ENCODE measurements around the gene RPS18. TPM values are rescaled to one million over a fixed set of nuclear protein-coding genes. Genes with fewer than 3 reads are reported as not detected.

Gene RPS18
- polyA plus RNA-seq, 1 of the 3 experiments (the other 2 are of a cell fraction), result 12,112 TPM

- H3F3A ChIP-seq (replicated peaks; ENCODE audit: insufficient read depth), result peaks cover 6% of the 10 kb centered on the region
- no peaks in the 10 kb centered on the region for H3K9me3 ChIP-seq
- TF ChIP-seq TCF12 (IDR thresholded peaks at IDR 0.05) (no peak), USF2 (IDR thresholded peaks at IDR 0.05; ENCODE audit: borderline replicate concordance, low read depth, low read length) (no peak), MAX (IDR thresholded peaks at IDR 0.05; ENCODE audit: low read depth) (no peak), MEF2A (IDR thresholded peaks at IDR 0.05; ENCODE audit: borderline replicate concordance, low read depth) (no peak)
- peaks cover 28 to 53% of the 10 kb centered on the region in 2 experiments for H3K36me3 ChIP-seq (replicated peaks in 1 of 2; ENCODE audit: control insufficient read depth in 1 of 2, insufficient read depth in 2 of 2, low read length in 1 of 2)
- H3K9ac ChIP-seq, result no peak overlapping the region
- no peaks in the 10 kb centered on the region for H3K9me2 ChIP-seq
- H3K4me2 ChIP-seq, result peak overlapping the region; percentile 96
- H4K20me1 ChIP-seq (ENCODE audit: insufficient read depth), result 0 out of 2 replicates have a peak, but pooled peaks cover 3% of the 10 kb centered on the region
- peaks cover 5 to 23% of the 10 kb centered on the region in 2 experiments; a peak in 3 of 4 replicates for H3K4me1 ChIP-seq (ENCODE audit: control insufficient read depth in 1 of 2, insufficient read depth in 2 of 2, low read depth in 1 of 2, low read length in 1 of 2)
- POLR2A ChIA-PET, result interaction anchor here (3.6 kb wide), 1 partner anchor 9 kb away, joined by 58 read pairs; the partner anchor contains the start of gene B3GALT4
- peaks cover 61% of the 10 kb centered on the region for H3K79me2 ChIP-seq (ENCODE audit: insufficient read depth)
- DNase-seq, result no peak
- no peaks in the 10 kb centered on the region for H3K27me3 ChIP-seq (ENCODE audit: insufficient read depth)
- H3K27ac ChIP-seq (ENCODE audit: low read depth in 2 of 2, low read length in 1 of 2), result no peak overlapping the region
- CTCF ChIA-PET, result interaction anchor here (1.0 kb wide), 1 partner anchor 10 kb away, joined by 5 read pairs; the partner anchor contains the start of gene B3GALT4
- no peak overlapping the region for H2AFZ ChIP-seq (ENCODE audit: low read depth)
- 87% methylated on average over 18 of the region's 22 CpGs for WGBS (ENCODE audit: low lambda C conversion rate)
- H3K4me3 ChIP-seq (ENCODE audit: low read depth in 2 of 2, low read length in 1 of 2), result peak overlapping the region in 1 of 2 experiments; percentile 96; a peak in 1 of 4 replicates
These were observed 15.4 kb downstream of the RPS18 start for GRCh38 chr6:33286946-33287914.

GRCh38 chr6:33288141-33288920 lies 16.5 kb downstream of the RPS18 start:
- TF ChIP-seq RAD21 (IDR thresholded peaks at IDR 0.05; ENCODE audit: low read length) (no peak), ZBTB33 (IDR thresholded peaks at IDR 0.05; ENCODE audit: borderline replicate concordance, low read depth) (no peak), FOSL2 (IDR thresholded peaks at IDR 0.05; ENCODE audit: borderline replicate concordance, low read depth) (no peak), FOXJ3 (CRISPR knock-in tag; IDR thresholded peaks at IDR 0.05) (no peak), NRF1 (IDR thresholded peaks at IDR 0.05; ENCODE audit: low read depth, low read length) (no peak)

More at GRCh38 chr6:33288141-33288920, 16.5 kb downstream of the RPS18 start:
- H3K9me2 ChIP-seq, result no peaks in the 10 kb centered on the region
- H3K4me3 ChIP-seq (ENCODE audit: low read depth in 2 of 2, low read length in 1 of 2), result peak overlapping the region; percentile 78 to 96
- peak overlapping the region; percentile 55 for H2AFZ ChIP-seq (ENCODE audit: low read depth)
- peaks cover 6% of the 10 kb centered on the region for H3F3A ChIP-seq (replicated peaks; ENCODE audit: insufficient read depth)
- POLR2A ChIA-PET, result interaction anchor here (1.9 to 3.6 kb wide), 4 partner anchors 11 to 316 kb away, joined by 8 to 58 read pairs (median 24); partner anchors contain the start of genes B3GALT4, RGL2, RPS18 and VPS52
- 4% methylated on average over 20 of the region's 21 CpGs for WGBS (ENCODE audit: low lambda C conversion rate)
- DNase-seq, result peak; percentile 36
- peaks cover 5 to 23% of the 10 kb centered on the region in 2 experiments; a peak in 3 of 4 replicates for H3K4me1 ChIP-seq (ENCODE audit: control insufficient read depth in 1 of 2, insufficient read depth in 2 of 2, low read depth in 1 of 2, low read length in 1 of 2)
- H4K20me1 ChIP-seq (ENCODE audit: insufficient read depth), result 0 out of 2 replicates have a peak, but pooled peaks cover 3% of the 10 kb centered on the region
- CTCF ChIA-PET, result interaction anchor here (1.1 to 4.4 kb wide), 5 partner anchors 10 to 138 kb away, joined by 3 to 49 read pairs (median 9); partner anchors contain the start of genes B3GALT4 and RGL2
- peak overlapping the region; percentile 80 for H3K9ac ChIP-seq
- peaks cover 34 to 56% of the 10 kb centered on the region in 2 experiments for H3K36me3 ChIP-seq (replicated peaks in 1 of 2; ENCODE audit: control insufficient read depth in 1 of 2, insufficient read depth in 2 of 2, low read length in 1 of 2)
- H3K27ac ChIP-seq (ENCODE audit: low read depth in 2 of 2, low read length in 1 of 2), result peak overlapping the region; percentile 40 to 91; a peak in 3 of 4 replicates
- H3K4me2 ChIP-seq, result peak overlapping the region; percentile 96
- H3K9me3 ChIP-seq, result no peaks in the 10 kb centered on the region
- H3K79me2 ChIP-seq (ENCODE audit: insufficient read depth), result peaks cover 61% of the 10 kb centered on the region
- H3K27me3 ChIP-seq (ENCODE audit: insufficient read depth), result no peaks in the 10 kb centered on the region
